Keratinocyte (primary cell): ENCODE data around the gene GSC2. TPM values are rescaled to one million over a fixed set of nuclear protein-coding genes. Genes with fewer than 3 reads are reported as not detected.

Source experiments
- DNase-seq: peaks from one replicate; pipeline ENCODE4 v3.0.0-alpha.2; 2011; ENCODE audit warnings: low read depth, missing footprints, low spot score
- FAIRE-seq: peaks from 2 replicates; lab custom pipeline; 2011; peaks lifted over from hg19 to GRCh38; lab: Jason Lieb, UNC
- H2AFZ ChIP-seq: 2 replicates; pipeline ENCODE4 v1.6.0; 2012; ENCODE audit warnings: low read length, control low read depth, inconsistent platforms; ENCODE audit not compliant: control insufficient read depth
- H3K27ac ChIP-seq: 2 replicates; pipeline ENCODE4 v1.5.1; 2011; ENCODE audit warnings: low read length; ENCODE audit not compliant: control insufficient read depth, insufficient read depth
- H3K27me3 ChIP-seq: 3 replicates; pipeline ENCODE4 v1.6.0; 2011; ENCODE audit warnings: low read length; ENCODE audit not compliant: control insufficient read depth, insufficient read depth; ENCODE audit errors: extremely low read depth
- H3K36me3 ChIP-seq, 2 experiments: 2 replicates in 1 of 2; 3 replicates in 1 of 2; pipeline ENCODE4 v1.5.1; 2011; ENCODE audit warnings: low read length in 2 of 2, mild to moderate bottlenecking in 1 of 2; ENCODE audit not compliant: control insufficient read depth in 2 of 2, insufficient read depth in 2 of 2; ENCODE audit errors: extremely low read depth in 1 of 2
- H3K4me1 ChIP-seq: 3 replicates; pipeline ENCODE4 v1.5.1; 2011; ENCODE audit warnings: low read length; ENCODE audit not compliant: control insufficient read depth, insufficient read depth; ENCODE audit errors: extremely low read depth
- H3K4me2 ChIP-seq: 3 replicates; pipeline ENCODE4 v1.6.0; 2011; ENCODE audit warnings: low read depth, low read length; ENCODE audit not compliant: control insufficient read depth, insufficient read depth; ENCODE audit errors: extremely low read depth
- H3K4me3 ChIP-seq, 3 experiments: fragments of 200-600 bp in 1 of 3; sonication (generic) in 1 of 3; 2 replicates in 2 of 3; 3 replicates in 1 of 3; pipeline ENCODE4 v1.5.1; 2011 to 2016; ENCODE audit warnings: low read length in 3 of 3, mild to moderate bottlenecking in 3 of 3, control low read depth in 2 of 3, inconsistent platforms in 1 of 3, low read depth in 1 of 3, mixed read lengths in 1 of 3, mixed run types in 1 of 3, moderate library complexity in 1 of 3; ENCODE audit not compliant: control insufficient read depth in 2 of 3, insufficient read depth in 2 of 3; ENCODE audit errors: extremely low read depth in 1 of 3
- H3K79me2 ChIP-seq: 2 replicates; pipeline ENCODE4 v1.6.0; 2012; ENCODE audit warnings: low read length; ENCODE audit not compliant: control insufficient read depth, insufficient read depth
- H3K9ac ChIP-seq: 3 replicates; pipeline ENCODE4 v1.6.0; 2011; ENCODE audit warnings: low read length; ENCODE audit not compliant: control insufficient read depth, insufficient read depth; ENCODE audit errors: extremely low read depth
- H3K9me1 ChIP-seq: 3 replicates; pipeline ENCODE4 v1.6.0; 2011; ENCODE audit warnings: low read length; ENCODE audit not compliant: control insufficient read depth, insufficient read depth; ENCODE audit errors: extremely low read depth
- H3K9me3 ChIP-seq: 2 replicates; pipeline ENCODE4 v1.5.1; 2012; ENCODE audit warnings: low read depth, low read length; ENCODE audit not compliant: control insufficient read depth
- H4K20me1 ChIP-seq: 3 replicates; pipeline ENCODE4 v1.6.0; 2011; ENCODE audit warnings: low read length; ENCODE audit not compliant: control insufficient read depth, insufficient read depth; ENCODE audit errors: extremely low read depth
- CTCF ChIP-seq, 3 experiments: IDR thresholded peaks in 1 of 3; conservative IDR thresholded peaks in 1 of 3; optimal IDR thresholded peaks in 1 of 3; 2 replicates in 2 of 3; 3 replicates in 1 of 3; pipeline versions ENCODE3 to v1.5.1; 2011; ENCODE audit warnings: low read length in 3 of 3, mild to moderate bottlenecking in 3 of 3, moderate library complexity in 2 of 3, control low read depth in 1 of 3, inconsistent platforms in 1 of 3; ENCODE audit not compliant: insufficient read depth in 2 of 3; ENCODE audit errors: extremely low read depth in 1 of 3
- EZH2 ChIP-seq: IDR thresholded peaks from one replicate; pipeline ENCODE4 v1.6.1; 2012; ENCODE audit warnings: inconsistent platforms, mild to moderate bottlenecking, low read length, moderate library complexity
- dilution Hi-C: fragments of 300-500 bp; cut with MboI; formaldehyde crosslinking; loops from one replicate; pipeline ENCODE4 v1.7.0; 2020; ENCODE audit warnings: low sequenced_read_pairs; ENCODE audit not compliant: extremely low pct_ligation_motif_present
- polyA plus RNA-seq, 5 experiments: library from polyadenylated mRNA; depleted of rRNA in 3 of 5; stranded (reverse) in 3 of 5; stranded (forward) in 1 of 5; unstranded in 1 of 5; fragments of >200 nt; gene quantifications; 1 replicate in 1 of 5; 2 replicates in 3 of 5; 3 replicates in 1 of 5; pipeline versions ENCODE4 v1.2.1 to v1.2.3, GENCODE V29; 2011 to 2012; ENCODE audit warnings: missing spikeins in 2 of 5, low read depth in 1 of 5, low replicate concordance in 1 of 5

GSC2 gene
- polyA plus RNA-seq, 1 donor (not counting 4 experiments of a cell fraction or from before 2014, with no cell fraction given), result not detected

- dilution Hi-C loops, result no loop called here
- no peak for DNase-seq
- peaks cover 3 to 4% of the 10 kb centered on the region in 2 experiments for H3K36me3 ChIP-seq
- H3K79me2 ChIP-seq, result peaks cover 3% of the 10 kb centered on the region
- H3K9me3 ChIP-seq, result no peaks in the 10 kb centered on the region
- no peak for FAIRE-seq
- H3K4me1 ChIP-seq, result peaks cover 4% of the 10 kb centered on the region
- TF ChIP-seq CTCF (optimal IDR thresholded peaks at IDR 0.05 in 1 of 3, IDR thresholded peaks at IDR 0.05 in 1 of 3, conservative IDR thresholded peaks at IDR 0.05 in 1 of 3; ENCODE audit: extremely low read depth in 1 of 3, insufficient read depth in 2 of 3, low read length in 3 of 3), result no peak
- no peak for TF ChIP-seq EZH2
- H3K9me1 ChIP-seq, result no peaks in the 10 kb centered on the region
- no peak overlapping the region for H2AFZ ChIP-seq
- H3K4me2 ChIP-seq, result no peak overlapping the region
- peaks cover 5% of the 10 kb centered on the region for H4K20me1 ChIP-seq
- H3K9ac ChIP-seq, result no peak overlapping the region
- H3K27me3 ChIP-seq, result no peaks in the 10 kb centered on the region
- H3K27ac ChIP-seq, result no peak overlapping the region
- no peak overlapping the region for H3K4me3 ChIP-seq
Measured at GRCh38 chr22:19182472-19183157, 32.5 kb upstream of the GSC2 start.

DNA sequence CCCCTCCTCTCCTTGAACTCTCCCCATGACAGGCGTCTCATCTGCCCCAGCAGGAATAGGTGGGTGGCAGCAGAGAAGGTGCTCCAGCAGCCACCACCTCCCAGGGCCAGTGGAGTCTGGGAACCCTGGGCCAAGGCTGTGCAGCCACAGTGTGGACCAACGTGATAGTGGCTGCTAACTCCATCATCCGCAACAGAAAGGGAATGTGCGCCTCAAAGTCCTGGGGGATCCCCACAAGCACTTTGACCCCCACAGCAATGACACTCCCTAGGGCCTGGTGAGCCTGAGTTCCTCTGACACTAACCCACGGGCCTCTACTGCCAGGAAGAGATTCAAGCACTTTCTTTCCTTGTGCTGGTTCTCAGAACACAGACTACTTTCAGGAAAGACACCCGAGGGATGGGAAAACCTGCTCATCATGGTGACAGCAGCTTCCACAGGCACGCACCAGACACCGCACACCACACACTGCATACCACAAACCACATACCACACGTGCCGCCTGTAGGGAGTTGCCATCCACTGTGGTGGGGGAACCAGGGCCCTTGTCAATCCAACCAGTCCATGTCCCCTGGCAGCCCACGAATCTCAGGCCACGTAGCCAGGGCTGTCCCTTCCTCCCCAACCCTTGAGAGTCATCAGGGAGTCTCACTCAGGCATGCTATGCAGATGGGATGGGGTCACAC, 31.8 kb upstream of the GSC2 start:
- peaks cover 11% of the 10 kb centered on the region for H3K4me1 ChIP-seq
- H3K27ac ChIP-seq, result no peak overlapping the region
- H3K4me3 ChIP-seq, result no peak overlapping the region
- dilution Hi-C loops, result no loop called here
- DNase-seq, result no peak
- H3K9ac ChIP-seq, result no peak overlapping the region
- no peaks in the 10 kb centered on the region for H3K9me1 ChIP-seq
- no peaks in the 10 kb centered on the region for H3K27me3 ChIP-seq
- H3K4me2 ChIP-seq, result no peak overlapping the region
- TF ChIP-seq EZH2 (no peak), CTCF (optimal IDR thresholded peaks at IDR 0.05 in 1 of 3, IDR thresholded peaks at IDR 0.05 in 1 of 3, conservative IDR thresholded peaks at IDR 0.05 in 1 of 3; ENCODE audit: extremely low read depth in 1 of 3, insufficient read depth in 2 of 3, low read length in 3 of 3) (no peak)
- no peaks in the 10 kb centered on the region for H3K9me3 ChIP-seq
- H2AFZ ChIP-seq, result no peak overlapping the region
- H4K20me1 ChIP-seq, result peaks cover 5% of the 10 kb centered on the region
- no peak for FAIRE-seq
- H3K79me2 ChIP-seq, result peaks cover 8% of the 10 kb centered on the region
- H3K36me3 ChIP-seq, result peaks cover under 1 to 2% of the 10 kb centered on the region in 2 experiments
